ENCODE data around the gene HSFX4.
A peak's percentile ranks its signal among the peaks of the same experiment; 100 is the strongest.
"Not testable (repeated sequence)": the region's sequence is repeated elsewhere in the genome, so short reads cannot be mapped to it uniquely, and the experiment has no call there.

HSFX4 gene

GRCh38 chrX:149929400-149929799, at the start of gene HSFX4:
TSS of gene HSFX4 (plus strand) at chrX:149929573. CDS start at chrX:149929645, 72 bp downstream.
- DNase-seq = not testable (repeated sequence)

- no peak for DNase-seq
Measured at GRCh38 chrX:149881081-149881711, 48.2 kb upstream of the HSFX4 start, which contains the start of gene MAGEA8. TSS of gene MAGEA8 (plus strand) at chrX:149881183. CDS start at chrX:149884273, 3,090 bp downstream.

- not testable (repeated sequence) for DNase-seq
Measured at GRCh38 chrX:149890828-149891227, 38.5 kb upstream of the HSFX4 start.

- DNase-seq = no peak
Measured at GRCh38 chrX:149898554-149898953, 30.8 kb upstream of the HSFX4 start.

- no peak for DNase-seq
Measured at GRCh38 chrX:149903889-149904748, 25.3 kb upstream of the HSFX4 start.

GRCh38 chrX:149908308-149908707, 21.1 kb upstream of the HSFX4 start:
- DNase-seq = no peak

- DNase-seq = no peak
Measured at GRCh38 chrX:149908727-149909126, 20.6 kb upstream of the HSFX4 start.

GRCh38 chrX:149909324-149910177, 19.8 kb upstream of the HSFX4 start:
- DNase-seq = no peak

GRCh38 chrX:149910178-149910695, 19.1 kb upstream of the HSFX4 start:
- DNase-seq = no peak

- no peak for DNase-seq
Measured at GRCh38 chrX:149916745-149917392, 12.5 kb upstream of the HSFX4 start.

- DNase-seq = not testable (repeated sequence)
Measured at GRCh38 chrX:149923836-149924235, 5.5 kb upstream of the HSFX4 start.

- DNase-seq = not testable (repeated sequence)
Measured at GRCh38 chrX:149924434-149924833, 4.9 kb upstream of the HSFX4 start.

- DNase-seq = not testable (repeated sequence)
Measured at GRCh38 chrX:149927245-149927963, 2.0 kb upstream of the HSFX4 start.

GRCh38 chrX:149927964-149928258, 1.5 kb upstream of the HSFX4 start:
- DNase-seq = not testable (repeated sequence)

GRCh38 chrX:149928635-149929034, 738 bp upstream of the HSFX4 start:
- not testable (repeated sequence) for DNase-seq

- DNase-seq = not testable (repeated sequence)
Measured at GRCh38 chrX:149931355-149931754, 2.0 kb downstream of the HSFX4 start.

GRCh38 chrX:149932150-149932549, 2.8 kb downstream of the HSFX4 start:
- DNase-seq = not testable (repeated sequence)

GRCh38 chrX:149932970-149933369, 3.6 kb downstream of the HSFX4 start:
- DNase-seq = not testable (repeated sequence)

- DNase-seq = not testable (repeated sequence)
Measured at GRCh38 chrX:149933547-149933946, 4.2 kb downstream of the HSFX4 start.

GRCh38 chrX:149937328-149937727, 8.0 kb downstream of the HSFX4 start:
- DNase-seq = not testable (repeated sequence)

- DNase-seq = peak; percentile 11
Measured at GRCh38 chrX:149937871-149938426, 8.6 kb downstream of the HSFX4 start.
